ENCODE data around the gene CFH.

Gene CFH

GRCh38 chr1:196660272-196660671 is 8.4 kb downstream of the CFH start:
- H3K27ac ChIP-seq (replicated peaks) = no peak overlapping the region
- no peak for DNase-seq (ENCODE audit: low read depth in 1 of 2, low spot score in 1 of 2)
- no peak overlapping the region for H3K4me3 ChIP-seq (replicated peaks; ENCODE audit: insufficient read depth, low read length)
- no peak for TF ChIP-seq REST (IDR thresholded peaks at IDR 0.05; ENCODE audit: insufficient replicate concordance, low read depth)
- no peak for TF ChIP-seq SPI1 (IDR thresholded peaks at IDR 0.05; ENCODE audit: borderline replicate concordance, low read depth)
- TF ChIP-seq POLR2AphosphoS5 (IDR thresholded peaks at IDR 0.05; ENCODE audit: low read depth) = no peak
- TF ChIP-seq CTCF (IDR thresholded peaks at IDR 0.05; ENCODE audit: insufficient read depth, low read length) = no peak
- no peak for TF ChIP-seq GABPA (IDR thresholded peaks at IDR 0.05; ENCODE audit: low read depth)
- no peaks in the 10 kb centered on the region for H3K27me3 ChIP-seq (ENCODE audit: insufficient read depth, poor library complexity, severe bottlenecking)

- Histone ChIP-seq H3K27ac (replicated peaks) (no peak overlapping the region), H3K4me3 (replicated peaks; ENCODE audit: insufficient read depth, low read length) (no peak overlapping the region), H3K27me3 (ENCODE audit: insufficient read depth, poor library complexity, severe bottlenecking) (no peaks in the 10 kb centered on the region)
- TF ChIP-seq CTCF (IDR thresholded peaks at IDR 0.05; ENCODE audit: insufficient read depth, low read length) = no peak
- TF ChIP-seq GABPA (IDR thresholded peaks at IDR 0.05; ENCODE audit: low read depth) = no peak
- no peak for TF ChIP-seq REST (IDR thresholded peaks at IDR 0.05; ENCODE audit: insufficient replicate concordance, low read depth)
- DNase-seq (ENCODE audit: low read depth in 1 of 2, low spot score in 1 of 2) = no peak
Measured at GRCh38 chr1:196660852-196661251, 9.0 kb downstream of the CFH start.

GRCh38 chr1:196661345-196661744 is 9.5 kb downstream of the CFH start:
- no peak overlapping the region for H3K4me3 ChIP-seq (replicated peaks; ENCODE audit: insufficient read depth, low read length)
- TF ChIP-seq GABPA (IDR thresholded peaks at IDR 0.05; ENCODE audit: low read depth) (no peak), REST (IDR thresholded peaks at IDR 0.05; ENCODE audit: insufficient replicate concordance, low read depth) (no peak), POLR2AphosphoS5 (IDR thresholded peaks at IDR 0.05; ENCODE audit: low read depth) (no peak), CTCF (IDR thresholded peaks at IDR 0.05; ENCODE audit: insufficient read depth, low read length) (no peak), SPI1 (IDR thresholded peaks at IDR 0.05; ENCODE audit: borderline replicate concordance, low read depth) (no peak)
- no peaks in the 10 kb centered on the region for H3K27me3 ChIP-seq (ENCODE audit: insufficient read depth, poor library complexity, severe bottlenecking)
- no peak overlapping the region for H3K27ac ChIP-seq (replicated peaks)
- DNase-seq (ENCODE audit: low read depth in 1 of 2, low spot score in 1 of 2) = no peak
